ENCODE data around the gene KLHL15. TPM values are rescaled to one million over a fixed set of nuclear protein-coding genes. Genes with fewer than 3 reads are reported as not detected.
"Not testable (repeated sequence)": the region's sequence is repeated elsewhere in the genome, so short reads cannot be mapped to it uniquely, and the experiment has no call there.

Gene KLHL15
- total RNA-seq, 8 experiments from 2014 or later = 10.3 to 22.1 (median 13.9) TPM

GRCh38 chrX:23965630-23966029 lies 61.4 kb downstream of the KLHL15 start:
- in situ Hi-C loops (cut with MboI; ENCODE audit: low pct_unique_long_range_greater_than_20kb in 2 of 9, low sequenced_read_pairs in 9 of 9, unreplicated experiment in 9 of 9); H3K4me3 ChIP-seq; H3K4me1 ChIP-seq (replicated peaks in 1 of 2); H3K27ac ChIP-seq; ATAC-seq (replicated peaks in 6 of 8): not testable (repeated sequence)
- 75 to 100% (median 84%) methylated on average over 1 to 8 of the region's 8 CpGs; no CpG with 5 or more reads in 7 of the 10 experiments for WGBS, 10 experiments

- 72% methylated on average over 2 of the region's 5 CpGs; no CpG with 5 or more reads in 9 of the 10 experiments for WGBS, 10 experiments
- H3K27ac ChIP-seq = no peak overlapping the region
- no peak overlapping the region for H3K4me3 ChIP-seq
- peak in 3 of 8 experiments; percentile 25 to 70 (median 67) for ATAC-seq (replicated peaks in 6 of 8)
- H3K4me1 ChIP-seq (replicated peaks in 1 of 2) = no peaks in the 10 kb centered on the region
- in situ Hi-C loops (cut with MboI; ENCODE audit: low pct_unique_long_range_greater_than_20kb in 2 of 9, low sequenced_read_pairs in 9 of 9, unreplicated experiment in 9 of 9) = no loop called here
These were observed 62.8 kb downstream of the KLHL15 start for GRCh38 chrX:23964191-23964590.

- 84 to 90% methylated on average over 2 to 3 of the region's 3 CpGs; no CpG with 5 or more reads in 8 of the 10 experiments for WGBS, 10 experiments
- in situ Hi-C loops (cut with MboI; ENCODE audit: low pct_unique_long_range_greater_than_20kb in 2 of 9, low sequenced_read_pairs in 9 of 9, unreplicated experiment in 9 of 9) = no loop called here
- ATAC-seq (replicated peaks in 6 of 8) = no peak
- Histone ChIP-seq H3K4me1 (replicated peaks in 1 of 2) (no peaks in the 10 kb centered on the region), H3K27ac (no peak overlapping the region), H3K4me3 (no peak overlapping the region)
These were observed 67.2 kb downstream of the KLHL15 start for GRCh38 chrX:23959781-23960180.

GRCh38 chrX:23954396-23954795 lies 72.6 kb downstream of the KLHL15 start:
- ATAC-seq (replicated peaks in 6 of 8) = no peak
- WGBS, 10 experiments = 0 to 100% (median 80%) methylated on average over 1 to 4 of the region's 4 CpGs; no CpG with 5 or more reads in 5 of the 10 experiments
- in situ Hi-C loops (cut with MboI; ENCODE audit: low pct_unique_long_range_greater_than_20kb in 2 of 9, low sequenced_read_pairs in 9 of 9, unreplicated experiment in 9 of 9) = no loop called here

GRCh38 chrX:23953908-23954269 lies 73.1 kb downstream of the KLHL15 start:
- H3K4me3 ChIP-seq = no peak overlapping the region
- WGBS, 10 experiments = 40 to 100% methylated on average over 1 to 2 of the region's 11 CpGs; no CpG with 5 or more reads in 8 of the 10 experiments
- no peaks in the 10 kb centered on the region for H3K4me1 ChIP-seq (replicated peaks in 1 of 2)
- no peak overlapping the region for H3K27ac ChIP-seq
- no peak for ATAC-seq (replicated peaks in 6 of 8)
- in situ Hi-C loops (cut with MboI; ENCODE audit: low pct_unique_long_range_greater_than_20kb in 2 of 9, low sequenced_read_pairs in 9 of 9, unreplicated experiment in 9 of 9) = no loop called here

More at GRCh38 chrX:23954396-23954795, 72.6 kb downstream of the KLHL15 start:
- Histone ChIP-seq H3K4me1 (replicated peaks in 1 of 2) (no peaks in the 10 kb centered on the region), H3K4me3 (no peak overlapping the region), H3K27ac (no peak overlapping the region)

GRCh38 chrX:23952984-23953907 lies 73.7 kb downstream of the KLHL15 start:
- no peak overlapping the region for H3K27ac ChIP-seq
- in situ Hi-C loops (cut with MboI; ENCODE audit: low pct_unique_long_range_greater_than_20kb in 2 of 9, low sequenced_read_pairs in 9 of 9, unreplicated experiment in 9 of 9) = no loop called here
- no peaks in the 10 kb centered on the region for H3K4me1 ChIP-seq (replicated peaks in 1 of 2)
- H3K4me3 ChIP-seq = no peak overlapping the region
- 30 to 80% (median 74%) methylated on average over 1 to 6 of the region's 9 CpGs; no CpG with 5 or more reads in 5 of the 10 experiments for WGBS, 10 experiments
- peak in 1 of 8 experiments; percentile 19 for ATAC-seq (replicated peaks in 6 of 8)

GRCh38 chrX:23952391-23952790 lies 74.6 kb downstream of the KLHL15 start:
- 40 to 100% (median 76%) methylated on average over 1 to 3 of the region's 3 CpGs; no CpG with 5 or more reads in 4 of the 10 experiments for WGBS, 10 experiments
- no peak for ATAC-seq (replicated peaks in 6 of 8)
- no peaks in the 10 kb centered on the region for H3K4me1 ChIP-seq (replicated peaks in 1 of 2)
- H3K27ac ChIP-seq = no peak overlapping the region
- H3K4me3 ChIP-seq = no peak overlapping the region
- in situ Hi-C loops (cut with MboI; ENCODE audit: low pct_unique_long_range_greater_than_20kb in 2 of 9, low sequenced_read_pairs in 9 of 9, unreplicated experiment in 9 of 9) = no loop called here

GRCh38 chrX:23945206-23945605 lies 81.8 kb downstream of the KLHL15 start:
- in situ Hi-C loops (cut with MboI; ENCODE audit: low pct_unique_long_range_greater_than_20kb in 2 of 9, low sequenced_read_pairs in 9 of 9, unreplicated experiment in 9 of 9) = no loop called here
- ATAC-seq (replicated peaks in 6 of 8) = no peak
- Histone ChIP-seq H3K4me3 (no peak overlapping the region), H3K4me1 (replicated peaks in 1 of 2) (no peaks in the 10 kb centered on the region), H3K27ac (no peak overlapping the region)
- 100% methylated on average over 1 of the region's 1 CpG; no CpG with 5 or more reads in 9 of the 10 experiments for WGBS, 10 experiments

- Histone ChIP-seq H3K27ac (no peak overlapping the region), H3K4me1 (replicated peaks in 1 of 2) (no peaks in the 10 kb centered on the region), H3K4me3 (no peak overlapping the region)
- WGBS, 10 experiments = 50 to 78% (median 78%) methylated on average over 1 of the region's 1 CpG; no CpG with 5 or more reads in 7 of the 10 experiments
- ATAC-seq (replicated peaks in 6 of 8) = no peak
- in situ Hi-C loops (cut with MboI; ENCODE audit: low pct_unique_long_range_greater_than_20kb in 2 of 9, low sequenced_read_pairs in 9 of 9, unreplicated experiment in 9 of 9) = no loop called here
These were observed 82.8 kb downstream of the KLHL15 start for GRCh38 chrX:23944234-23944633.

- no peak for ATAC-seq (replicated peaks in 6 of 8)
- no peak overlapping the region for H3K4me3 ChIP-seq
- WGBS, 10 experiments = 0 to 91% (median 85%) methylated on average over 1 of the region's 1 CpG; no CpG with 5 or more reads in 6 of the 10 experiments
- in situ Hi-C loops (cut with MboI; ENCODE audit: low pct_unique_long_range_greater_than_20kb in 2 of 9, low sequenced_read_pairs in 9 of 9, unreplicated experiment in 9 of 9) = no loop called here
- H3K4me1 ChIP-seq (replicated peaks in 1 of 2) = peaks cover 0 to 20% of the 10 kb centered on the region in 2 donors
- no peak overlapping the region for H3K27ac ChIP-seq
These were observed 87.8 kb downstream of the KLHL15 start for GRCh38 chrX:23939203-23939602.

GRCh38 chrX:23938690-23939089 lies 88.3 kb downstream of the KLHL15 start:
- no peak overlapping the region for H3K27ac ChIP-seq
- in situ Hi-C loops (cut with MboI; ENCODE audit: low pct_unique_long_range_greater_than_20kb in 2 of 9, low sequenced_read_pairs in 9 of 9, unreplicated experiment in 9 of 9) = no loop called here
- H3K4me1 ChIP-seq (replicated peaks in 1 of 2) = peaks cover 0 to 20% of the 10 kb centered on the region in 2 donors
- no peak for ATAC-seq (replicated peaks in 6 of 8)
- WGBS, 10 experiments = 80 to 100% (median 90%) methylated on average over 1 of the region's 1 CpG; no CpG with 5 or more reads in 6 of the 10 experiments
- no peak overlapping the region for H3K4me3 ChIP-seq

GRCh38 chrX:23937100-23937499 lies 89.9 kb downstream of the KLHL15 start:
- in situ Hi-C loops (cut with MboI; ENCODE audit: low pct_unique_long_range_greater_than_20kb in 2 of 9, low sequenced_read_pairs in 9 of 9, unreplicated experiment in 9 of 9) = no loop called here
- peaks cover 0 to 20% of the 10 kb centered on the region in 2 donors for H3K4me1 ChIP-seq (replicated peaks in 1 of 2)
- H3K4me3 ChIP-seq = no peak overlapping the region
- ATAC-seq (replicated peaks in 6 of 8) = no peak
- 21 to 95% (median 40%) methylated on average over 1 to 4 of the region's 4 CpGs; no CpG with 5 or more reads in 3 of the 10 experiments for WGBS, 10 experiments
- peak overlapping the region in 1 of 2 donors; percentile 85 for H3K27ac ChIP-seq

- H3K4me3 ChIP-seq = no peak overlapping the region
- peak overlapping the region; percentile 58 to 85 for H3K27ac ChIP-seq
- peak in 5 of 8 experiments; percentile 47 to 73 (median 65) for ATAC-seq (replicated peaks in 6 of 8)
- 0 to 17% methylated on average over 1 of the region's 1 CpG; no CpG with 5 or more reads in 8 of the 10 experiments for WGBS, 10 experiments
- in situ Hi-C loops (cut with MboI; ENCODE audit: low pct_unique_long_range_greater_than_20kb in 2 of 9, low sequenced_read_pairs in 9 of 9, unreplicated experiment in 9 of 9) = no loop called here
- H3K4me1 ChIP-seq (replicated peaks in 1 of 2) = peaks cover 0 to 20% of the 10 kb centered on the region in 2 donors
These were observed 90.8 kb downstream of the KLHL15 start for GRCh38 chrX:23936180-23936579.
